ENCODE results near the gene PPP1R1C. TPM values are rescaled to one million over a fixed set of nuclear protein-coding genes. Genes with fewer than 3 reads are reported as not detected.

PPP1R1C gene
- total RNA-seq, 1 donor from 2014 or later = 0.93 TPM

- DNase-seq (ENCODE audit: extremely low read depth, low read depth, low spot score) = no peak
These were observed 15.4 kb upstream of the PPP1R1C start for GRCh38 chr2:181970160-181970794.

- no peak for DNase-seq (ENCODE audit: extremely low read depth, low read depth, low spot score)
These were observed 14.6 kb upstream of the PPP1R1C start for GRCh38 chr2:181971032-181971431.

- no peak for DNase-seq (ENCODE audit: extremely low read depth, low read depth, low spot score)
These were observed 13.1 kb upstream of the PPP1R1C start for GRCh38 chr2:181972431-181973170.

GRCh38 chr2:181973171-181973783 lies 12.4 kb upstream of the PPP1R1C start:
- no peak for DNase-seq (ENCODE audit: extremely low read depth, low read depth, low spot score)

GRCh38 chr2:181977661-181978350 lies 7.8 kb upstream of the PPP1R1C start:
- DNase-seq (ENCODE audit: extremely low read depth, low read depth, low spot score) = no peak

GRCh38 chr2:181978351-181979150 lies 7.1 kb upstream of the PPP1R1C start:
- DNase-seq (ENCODE audit: extremely low read depth, low read depth, low spot score) = no peak

GRCh38 chr2:181984060-181984459 lies 1.6 kb upstream of the PPP1R1C start:
- DNase-seq (ENCODE audit: extremely low read depth, low read depth, low spot score) = no peak

- DNase-seq (ENCODE audit: extremely low read depth, low read depth, low spot score) = no peak
These were observed 630 bp upstream of the PPP1R1C start for GRCh38 chr2:181984814-181985631.

- no peak for DNase-seq (ENCODE audit: extremely low read depth, low read depth, low spot score)
These were observed 2.7 kb downstream of the PPP1R1C start for GRCh38 chr2:181988154-181988924.

GRCh38 chr2:181989099-181989498 lies 3.4 kb downstream of the PPP1R1C start:
- no peak for DNase-seq (ENCODE audit: extremely low read depth, low read depth, low spot score)

GRCh38 chr2:181991171-181991885 lies 5.7 kb downstream of the PPP1R1C start:
- DNase-seq (ENCODE audit: extremely low read depth, low read depth, low spot score) = no peak

- DNase-seq (ENCODE audit: extremely low read depth, low read depth, low spot score) = no peak
These were observed 7.1 kb downstream of the PPP1R1C start for GRCh38 chr2:181992776-181993175.

GRCh38 chr2:181995289-181995688 lies 9.6 kb downstream of the PPP1R1C start:
- no peak for DNase-seq (ENCODE audit: extremely low read depth, low read depth, low spot score)

- no peak for DNase-seq (ENCODE audit: extremely low read depth, low read depth, low spot score)
These were observed 12.6 kb downstream of the PPP1R1C start for GRCh38 chr2:181998041-181998835.

GRCh38 chr2:181998891-181999654 lies 13.4 kb downstream of the PPP1R1C start:
- no peak for DNase-seq (ENCODE audit: extremely low read depth, low read depth, low spot score)

- no peak for DNase-seq (ENCODE audit: extremely low read depth, low read depth, low spot score)
These were observed 14.3 kb downstream of the PPP1R1C start for GRCh38 chr2:181999911-182000310.

All from glomerular endothelial cell (primary cell).